HL-60 (cell line): Measurements from ENCODE around the gene PITX2.

ENCODE experiments used
- GABPA ChIP-seq: IDR thresholded peaks from 2 replicates; pipeline ENCODE4 v1.6.1; 2012; ENCODE audit warnings: low read depth
- POLR2AphosphoS5 ChIP-seq: IDR thresholded peaks from 2 replicates; pipeline ENCODE4 v1.6.1; 2012; ENCODE audit warnings: low read depth
- REST ChIP-seq: IDR thresholded peaks from 2 replicates; pipeline ENCODE4 v1.6.1; 2012; ENCODE audit warnings: low read depth; ENCODE audit not compliant: insufficient replicate concordance
- SPI1 ChIP-seq: IDR thresholded peaks from 2 replicates; pipeline ENCODE4 v1.6.1; 2012; ENCODE audit warnings: low read depth, mild to moderate bottlenecking, borderline replicate concordance
- TF ChIP-seq, protein P1 (sequence below): IDR thresholded peaks from one replicate; pipeline ENCODE4 v1.5.1; 2011; ENCODE audit warnings: low read length, control low read depth, inconsistent platforms; ENCODE audit not compliant: insufficient read depth

GRCh38 chr4:110602061-110602460, 20.8 kb downstream of the PITX2 start:
- TF ChIP-seq, protein P1, sequence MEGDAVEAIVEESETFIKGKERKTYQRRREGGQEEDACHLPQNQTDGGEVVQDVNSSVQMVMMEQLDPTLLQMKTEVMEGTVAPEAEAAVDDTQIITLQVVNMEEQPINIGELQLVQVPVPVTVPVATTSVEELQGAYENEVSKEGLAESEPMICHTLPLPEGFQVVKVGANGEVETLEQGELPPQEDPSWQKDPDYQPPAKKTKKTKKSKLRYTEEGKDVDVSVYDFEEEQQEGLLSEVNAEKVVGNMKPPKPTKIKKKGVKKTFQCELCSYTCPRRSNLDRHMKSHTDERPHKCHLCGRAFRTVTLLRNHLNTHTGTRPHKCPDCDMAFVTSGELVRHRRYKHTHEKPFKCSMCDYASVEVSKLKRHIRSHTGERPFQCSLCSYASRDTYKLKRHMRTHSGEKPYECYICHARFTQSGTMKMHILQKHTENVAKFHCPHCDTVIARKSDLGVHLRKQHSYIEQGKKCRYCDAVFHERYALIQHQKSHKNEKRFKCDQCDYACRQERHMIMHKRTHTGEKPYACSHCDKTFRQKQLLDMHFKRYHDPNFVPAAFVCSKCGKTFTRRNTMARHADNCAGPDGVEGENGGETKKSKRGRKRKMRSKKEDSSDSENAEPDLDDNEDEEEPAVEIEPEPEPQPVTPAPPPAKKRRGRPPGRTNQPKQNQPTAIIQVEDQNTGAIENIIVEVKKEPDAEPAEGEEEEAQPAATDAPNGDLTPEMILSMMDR, result no peak
- TF ChIP-seq POLR2AphosphoS5, result no peak
- TF ChIP-seq REST, result no peak
- no peak for TF ChIP-seq GABPA
- no peak for TF ChIP-seq SPI1
